Body of pancreas (tissue), 4 donors: Measurements from ENCODE around the gene CEBPA. TPM values are rescaled to one million over a fixed set of nuclear protein-coding genes. Genes with fewer than 3 reads are reported as not detected.

Source experiments
- ATAC-seq: fragments of 150-250 bp; one replicate; pipeline ENCODE4 v1.9.1; 2016
- DNase-seq, 4 donors: peaks; one replicate each; pipeline ENCODE4 v3.0.0-alpha.2; 2019
- H3K27ac ChIP-seq, 4 donors: fragments of 200-600 bp; sonication (generic); 1 replicate in 3 of 4; 2 replicates in 1 of 4; pipeline versions ENCODE4 v1.5.1 to v1.6.1; 2016 to 2019; ENCODE audit warnings: mild to moderate bottlenecking in 1 of 4, mixed read lengths in 1 of 4, moderate library complexity in 1 of 4
- H3K27me3 ChIP-seq, 2 donors: fragments of 200-600 bp; sonication (generic); one replicate each; pipeline ENCODE4 v1.6.0; 2016; ENCODE audit warnings: mild to moderate bottlenecking in 1 of 2
- H3K36me3 ChIP-seq, 2 donors: fragments of 200-600 bp; sonication (generic); replicated peaks in 1 of 2; 2 replicates each; pipeline ENCODE4 v1.5.1; 2016; ENCODE audit warnings: low read depth in 2 of 2; ENCODE audit not compliant: insufficient read depth in 1 of 2
- H3K4me1 ChIP-seq: fragments of 200-600 bp; sonication (generic); one replicate; pipeline ENCODE4 v1.6.0; 2016
- H3K4me3 ChIP-seq, 2 donors: fragments of 200-600 bp; sonication (generic); 1 replicate in 1 of 2; 2 replicates in 1 of 2; pipeline ENCODE4 v1.5.1; 2016 to 2019
- H3K9me3 ChIP-seq, 3 donors: fragments of 200-600 bp; sonication (generic); 1 replicate in 2 of 3; 2 replicates in 1 of 3; pipeline ENCODE4 v1.5.1; 2016
- POLR2A ChIP-seq, 3 donors: fragments of 450-650 bp; IDR thresholded peaks; one replicate each; pipeline ENCODE4 v1.6.1; 2016; ENCODE audit warnings: antibody characterized with exemption in 3 of 3, mild to moderate bottlenecking in 2 of 3
- WGBS, 2 donors: methylation state at CpG; one replicate each; pipeline ENCODE4 v1.1.5; 2017; 5-methylcytosine and 5-hydroxymethylcytosine counted together
- intact Hi-C: fragments of 100-400 bp; cut with DNase I; formaldehyde crosslinking; loops from one replicate; pipeline ENCODE4 v1.15.1; 2023
- total RNA-seq, 2 donors: library from RNA; depleted of rRNA; stranded (reverse); fragments of >200 nt; gene quantifications; one replicate each; pipeline ENCODE4 v1.1.0, GENCODE V29; 2016
- TF ChIP-seq, protein P1 (sequence below), 7 experiments: fragments of 450-650 bp in 4 of 7; fragments of 200-600 bp in 3 of 7; sonication (generic) in 3 of 7; IDR thresholded peaks; one replicate each; pipeline ENCODE4 v1.5.1; 2016 to 2019; ENCODE audit warnings: antibody characterized with exemption in 7 of 7

The CEBPA gene
- total RNA-seq, 2 donors from 2014 or later = 12.5 to 73.2 TPM

DNA sequence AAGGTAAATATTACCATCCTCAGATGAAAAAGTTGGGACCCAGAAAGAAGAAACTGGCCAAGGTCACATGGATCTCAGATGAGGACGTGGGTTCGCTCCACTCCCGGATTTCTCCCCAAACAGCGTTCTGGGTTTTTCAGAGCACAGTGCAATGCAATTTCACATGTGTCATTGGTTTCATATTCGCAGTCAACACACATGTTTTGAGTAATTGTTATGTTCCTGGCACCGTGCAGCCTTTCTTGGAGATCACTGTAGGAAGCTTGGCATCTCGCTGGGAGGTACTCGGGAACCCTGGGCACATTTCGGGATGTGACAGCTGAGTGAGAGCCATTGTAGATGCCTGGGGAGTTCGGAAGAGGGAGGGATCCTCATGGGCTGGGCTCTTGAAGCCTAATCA, 45.0 kb upstream of the CEBPA start:
- no peak overlapping the region for H3K4me3 ChIP-seq
- ATAC-seq (no peak), DNase-seq (no peak)
- WGBS, 2 donors = 76 to 86% methylated on average over 6 to 10 of the region's 10 CpGs
- TF ChIP-seq, protein P1, sequence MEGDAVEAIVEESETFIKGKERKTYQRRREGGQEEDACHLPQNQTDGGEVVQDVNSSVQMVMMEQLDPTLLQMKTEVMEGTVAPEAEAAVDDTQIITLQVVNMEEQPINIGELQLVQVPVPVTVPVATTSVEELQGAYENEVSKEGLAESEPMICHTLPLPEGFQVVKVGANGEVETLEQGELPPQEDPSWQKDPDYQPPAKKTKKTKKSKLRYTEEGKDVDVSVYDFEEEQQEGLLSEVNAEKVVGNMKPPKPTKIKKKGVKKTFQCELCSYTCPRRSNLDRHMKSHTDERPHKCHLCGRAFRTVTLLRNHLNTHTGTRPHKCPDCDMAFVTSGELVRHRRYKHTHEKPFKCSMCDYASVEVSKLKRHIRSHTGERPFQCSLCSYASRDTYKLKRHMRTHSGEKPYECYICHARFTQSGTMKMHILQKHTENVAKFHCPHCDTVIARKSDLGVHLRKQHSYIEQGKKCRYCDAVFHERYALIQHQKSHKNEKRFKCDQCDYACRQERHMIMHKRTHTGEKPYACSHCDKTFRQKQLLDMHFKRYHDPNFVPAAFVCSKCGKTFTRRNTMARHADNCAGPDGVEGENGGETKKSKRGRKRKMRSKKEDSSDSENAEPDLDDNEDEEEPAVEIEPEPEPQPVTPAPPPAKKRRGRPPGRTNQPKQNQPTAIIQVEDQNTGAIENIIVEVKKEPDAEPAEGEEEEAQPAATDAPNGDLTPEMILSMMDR (IDR thresholded peaks at IDR 0.05) = no peak
- no peak for TF ChIP-seq POLR2A (IDR thresholded peaks at IDR 0.05)
- H3K4me1 ChIP-seq = no peaks in the 10 kb centered on the region
- intact Hi-C loops = no loop called here
- no peaks in the 10 kb centered on the region for H3K36me3 ChIP-seq
- H3K27ac ChIP-seq = no peak overlapping the region
- H3K9me3 ChIP-seq = no peaks in the 10 kb centered on the region
- H3K27me3 ChIP-seq = no peaks in the 10 kb centered on the region

DNA sequence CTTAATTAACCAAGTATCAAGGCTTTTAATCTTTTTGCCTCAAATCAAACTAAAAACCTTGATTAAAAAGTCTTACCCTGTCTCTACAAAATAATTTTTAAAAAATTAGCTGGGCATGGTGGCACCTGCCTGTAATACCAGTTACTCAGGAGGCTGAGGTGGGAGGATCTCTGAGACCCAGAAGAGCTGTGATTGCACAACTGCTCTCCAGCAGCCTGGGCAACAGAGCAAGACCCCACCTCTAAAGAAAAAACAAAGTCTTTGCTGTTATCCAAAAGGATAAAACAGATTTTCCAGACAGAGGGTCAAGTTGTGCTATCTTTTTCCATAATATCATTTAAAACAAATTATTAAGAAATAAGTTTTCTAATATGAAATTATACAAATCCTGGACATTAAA, 44.3 kb upstream of the CEBPA start:
- no peaks in the 10 kb centered on the region for H3K9me3 ChIP-seq
- DNase-seq = no peak
- H3K27me3 ChIP-seq = no peaks in the 10 kb centered on the region
- no peak overlapping the region for H3K4me3 ChIP-seq
- intact Hi-C loops = no loop called here
- ATAC-seq = no peak
- H3K36me3 ChIP-seq = no peaks in the 10 kb centered on the region
- H3K4me1 ChIP-seq = no peaks in the 10 kb centered on the region
- no peak overlapping the region for H3K27ac ChIP-seq
- TF ChIP-seq, protein P1 (IDR thresholded peaks at IDR 0.05) = no peak
- TF ChIP-seq POLR2A (IDR thresholded peaks at IDR 0.05) = no peak

DNA sequence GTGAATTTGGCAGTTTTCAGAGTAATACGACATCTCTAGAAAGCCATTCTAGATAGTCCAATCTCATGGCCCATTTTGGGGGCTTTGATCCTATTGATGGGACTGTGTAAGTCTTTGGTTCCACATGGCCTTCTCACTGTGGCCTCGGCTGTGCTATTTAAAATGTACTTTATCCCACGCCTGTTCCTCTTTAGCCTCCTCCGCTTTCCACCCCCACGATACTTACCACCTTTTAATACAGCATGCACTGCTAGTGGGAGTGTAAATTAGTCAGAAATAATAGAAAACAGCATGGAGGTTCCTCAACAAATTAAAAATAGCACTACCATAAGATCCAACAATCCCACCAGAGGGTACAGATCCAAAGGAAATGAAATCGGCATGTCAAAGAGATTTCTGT, 42.8 kb upstream of the CEBPA start:
- H3K27ac ChIP-seq = no peak overlapping the region
- no peak for ATAC-seq
- H3K27me3 ChIP-seq = no peaks in the 10 kb centered on the region
- 85 to 87% methylated on average over 6 of the region's 6 CpGs for WGBS, 2 donors
- TF ChIP-seq, protein P1 (IDR thresholded peaks at IDR 0.05) = no peak
- no peak for TF ChIP-seq POLR2A (IDR thresholded peaks at IDR 0.05)
- intact Hi-C loops = no loop called here
- no peaks in the 10 kb centered on the region for H3K36me3 ChIP-seq
- H3K9me3 ChIP-seq = no peaks in the 10 kb centered on the region
- H3K4me3 ChIP-seq = no peak overlapping the region
- no peak for DNase-seq
- H3K4me1 ChIP-seq = no peaks in the 10 kb centered on the region

DNA sequence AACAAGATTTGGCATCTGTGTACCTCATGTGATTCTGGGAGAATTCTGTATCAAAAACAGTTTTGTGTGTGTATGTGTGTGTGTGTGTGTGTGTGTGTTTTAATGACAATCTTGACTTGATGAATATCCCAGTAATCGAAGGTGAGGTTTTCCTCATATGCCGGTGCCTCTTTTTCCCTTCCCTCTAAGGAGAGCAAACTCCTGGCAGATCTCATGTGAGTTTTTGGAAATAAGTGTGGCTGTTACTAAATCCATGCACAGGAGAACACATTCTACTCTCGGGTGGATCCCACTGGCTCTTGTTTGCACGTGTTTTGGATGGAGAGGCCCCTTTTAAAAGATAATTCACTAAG, 42.2 kb upstream of the CEBPA start:
- Histone ChIP-seq H3K27ac (no peak overlapping the region), H3K4me3 (no peak overlapping the region), H3K4me1 (no peaks in the 10 kb centered on the region), H3K9me3 (no peaks in the 10 kb centered on the region), H3K36me3 (no peaks in the 10 kb centered on the region), H3K27me3 (no peaks in the 10 kb centered on the region)
- no peak for ATAC-seq
- DNase-seq = no peak
- no peak for TF ChIP-seq POLR2A (IDR thresholded peaks at IDR 0.05)
- TF ChIP-seq, protein P1 (IDR thresholded peaks at IDR 0.05) = no peak
- intact Hi-C loops = no loop called here
- WGBS, 2 donors = 42 to 47% methylated on average over 4 of the region's 4 CpGs

DNA sequence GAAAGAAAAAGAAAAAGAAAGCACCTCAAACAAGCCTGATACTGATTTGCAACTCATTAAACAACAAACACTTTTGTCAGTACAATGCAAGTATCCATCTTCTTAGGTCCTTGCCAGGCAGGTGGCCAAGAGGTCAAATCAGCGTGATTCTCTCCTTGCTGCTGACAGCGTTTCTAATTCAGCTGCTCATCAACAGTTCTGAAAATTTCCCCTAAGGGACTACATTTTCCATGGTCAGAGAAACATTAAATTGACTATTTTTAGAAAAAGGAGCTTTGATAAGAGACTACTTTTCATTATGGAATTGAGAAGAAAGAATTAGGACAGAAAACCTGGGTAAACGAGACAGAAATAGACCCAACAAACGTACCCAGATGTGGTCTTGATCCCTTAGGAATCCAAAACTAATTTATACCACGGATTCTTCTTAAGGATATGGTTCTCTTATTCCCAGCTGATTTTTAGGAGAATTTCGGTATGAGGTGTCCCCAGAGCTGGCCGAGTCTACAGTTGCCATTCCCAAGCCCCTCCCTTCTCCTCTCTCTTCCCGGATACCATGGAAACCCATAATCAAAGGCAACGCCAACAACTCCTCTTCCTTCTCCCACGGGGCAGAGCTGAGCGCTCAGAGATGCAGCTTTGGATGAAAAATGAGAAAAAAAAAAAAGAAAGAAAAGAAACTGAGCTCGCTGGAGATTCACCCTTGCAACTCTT, 41.7 kb upstream of the CEBPA start:
- no peaks in the 10 kb centered on the region for H3K4me1 ChIP-seq
- ATAC-seq (no peak), DNase-seq (peak in 1 of 4 donors; percentile 6)
- no peak for TF ChIP-seq POLR2A (IDR thresholded peaks at IDR 0.05)
- TF ChIP-seq, protein P1 (IDR thresholded peaks at IDR 0.05) = no peak
- H3K27me3 ChIP-seq = no peaks in the 10 kb centered on the region
- no peak overlapping the region for H3K4me3 ChIP-seq
- H3K36me3 ChIP-seq = no peaks in the 10 kb centered on the region
- H3K9me3 ChIP-seq = no peaks in the 10 kb centered on the region
- intact Hi-C loops = no loop called here
- no peak overlapping the region for H3K27ac ChIP-seq
- 16 to 24% methylated on average over 12 of the region's 12 CpGs for WGBS, 2 donors
